BLaER1 (cell line): ENCODE measurements around the gene USH2A.

ENCODE experiments used
- H3K27ac ChIP-seq: shearing (Covaris generic); formaldehyde crosslinking; 2 replicates; pipeline ENCODE4 v1.8.1; 2022
- H3K27me3 ChIP-seq: shearing (Covaris generic); formaldehyde crosslinking; 2 replicates; pipeline ENCODE4 v1.8.1; 2022
- H3K36me3 ChIP-seq: shearing (Covaris generic); formaldehyde crosslinking; 2 replicates; pipeline ENCODE4 v1.8.1; 2022
- H3K4me1 ChIP-seq: shearing (Covaris generic); formaldehyde crosslinking; 2 replicates; pipeline ENCODE4 v1.8.1; 2022
- H3K4me2 ChIP-seq: shearing (Covaris generic); formaldehyde crosslinking; 2 replicates; pipeline ENCODE4 v1.8.1; 2022
- H3K4me3 ChIP-seq: shearing (Covaris generic); formaldehyde crosslinking; 2 replicates; pipeline ENCODE4 v1.8.1; 2022
- H3K9ac ChIP-seq: shearing (Covaris generic); formaldehyde crosslinking; 2 replicates; pipeline ENCODE4 v1.8.1; 2022
- H3K9me3 ChIP-seq: shearing (Covaris generic); formaldehyde crosslinking; 2 replicates; pipeline ENCODE4 v1.8.1; 2022
- H4K20me1 ChIP-seq: shearing (Covaris generic); formaldehyde crosslinking; 2 replicates; pipeline ENCODE4 v1.8.1; 2022
- Cebpa-rat ChIP-seq: shearing (Covaris generic); IDR thresholded peaks from 2 replicates; pipeline ENCODE4 v1.8.1; 2022

USH2A gene

DNA sequence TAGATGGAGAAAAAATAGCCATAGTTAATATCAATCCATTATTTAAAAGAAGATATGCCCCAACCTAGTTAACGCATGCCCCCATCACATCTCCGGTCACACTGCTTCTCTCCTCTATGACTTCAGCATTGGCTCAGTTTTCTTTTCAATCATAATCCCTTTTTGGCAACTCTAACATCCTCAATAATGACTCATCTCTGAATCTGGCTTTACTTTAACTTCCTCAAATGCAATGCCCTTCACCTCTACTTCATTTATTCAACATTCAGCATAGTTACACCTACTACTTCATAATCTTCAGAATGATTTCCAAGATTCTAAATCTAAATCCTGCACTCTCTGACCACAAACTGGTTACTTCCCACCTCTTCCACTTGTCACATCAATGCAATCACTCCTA is 417.3 kb downstream of the USH2A start:
- H3K27ac ChIP-seq = no peak overlapping the region
- no peaks in the 10 kb centered on the region for H3K27me3 ChIP-seq
- no peaks in the 10 kb centered on the region for H3K36me3 ChIP-seq
- no peaks in the 10 kb centered on the region for H3K9me3 ChIP-seq
- H4K20me1 ChIP-seq = no peaks in the 10 kb centered on the region
- no peak overlapping the region for H3K4me2 ChIP-seq
- no peak overlapping the region for H3K4me3 ChIP-seq
- H3K9ac ChIP-seq = no peak overlapping the region
- H3K4me1 ChIP-seq = no peaks in the 10 kb centered on the region
- no peak for TF ChIP-seq Cebpa-rat

DNA sequence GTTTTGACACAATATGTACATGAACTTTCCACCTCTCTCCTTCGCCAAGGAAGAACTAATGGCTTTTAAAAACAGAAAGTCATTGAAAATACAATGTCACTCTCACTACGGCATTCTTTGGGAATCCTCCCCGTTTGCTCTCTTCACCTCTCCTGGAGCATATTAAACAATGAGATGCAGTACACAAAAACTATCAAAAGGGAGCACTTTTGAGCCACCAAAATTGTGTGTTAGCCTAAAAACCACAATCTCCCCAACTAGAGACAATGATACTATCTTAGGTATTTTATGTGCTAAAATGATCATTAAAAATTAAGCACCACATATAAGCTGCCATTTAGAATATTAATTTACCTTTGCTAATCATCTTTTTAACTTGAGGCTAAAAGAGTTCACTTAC is 430.6 kb downstream of the USH2A start:
- no peak overlapping the region for H3K9ac ChIP-seq
- no peak overlapping the region for H3K4me3 ChIP-seq
- H3K36me3 ChIP-seq = no peaks in the 10 kb centered on the region
- TF ChIP-seq Cebpa-rat = no peak
- no peaks in the 10 kb centered on the region for H4K20me1 ChIP-seq
- H3K9me3 ChIP-seq = no peaks in the 10 kb centered on the region
- H3K27ac ChIP-seq = no peak overlapping the region
- no peaks in the 10 kb centered on the region for H3K27me3 ChIP-seq
- no peak overlapping the region for H3K4me2 ChIP-seq
- H3K4me1 ChIP-seq = no peaks in the 10 kb centered on the region

DNA sequence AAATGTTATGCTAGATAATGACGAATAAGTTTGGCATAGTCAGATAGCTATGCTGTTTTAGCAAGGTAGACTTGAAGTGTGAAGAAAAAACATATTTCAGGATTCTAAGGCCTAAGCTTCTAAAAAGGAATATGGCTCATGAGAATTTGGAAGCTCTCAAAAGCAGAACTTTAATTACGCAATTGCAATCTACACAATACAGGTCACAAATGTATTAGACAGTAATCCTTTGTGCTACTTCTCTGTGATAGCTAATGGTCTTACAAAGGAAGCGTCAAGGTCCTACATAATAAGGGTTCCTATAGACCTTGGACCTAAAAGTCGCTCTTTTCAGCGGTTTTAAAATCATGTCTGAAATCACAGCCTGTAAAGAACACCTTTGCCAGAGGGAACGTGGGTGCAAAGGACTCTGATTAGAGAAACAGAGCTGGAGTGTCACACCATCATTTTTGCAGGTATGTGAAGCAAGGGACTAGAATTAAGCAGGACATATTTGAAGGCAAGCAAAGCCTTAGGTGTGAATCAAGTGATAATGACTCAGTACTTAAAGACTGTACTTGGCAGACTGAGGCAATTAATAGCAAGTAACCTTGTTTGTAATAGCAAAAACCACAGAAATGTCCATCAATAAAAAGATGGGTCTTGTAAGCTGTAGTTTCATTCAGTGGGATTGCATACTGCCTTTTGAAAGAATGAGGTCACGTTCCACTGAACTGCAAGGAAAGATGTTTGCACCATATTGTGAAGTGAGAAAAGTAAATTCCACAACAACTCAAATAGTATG is 436.0 kb downstream of the USH2A start:
- H4K20me1 ChIP-seq = no peaks in the 10 kb centered on the region
- H3K4me3 ChIP-seq = no peak overlapping the region
- H3K27me3 ChIP-seq = no peaks in the 10 kb centered on the region
- H3K27ac ChIP-seq = no peak overlapping the region
- H3K36me3 ChIP-seq = no peaks in the 10 kb centered on the region
- no peaks in the 10 kb centered on the region for H3K4me1 ChIP-seq
- no peak overlapping the region for H3K4me2 ChIP-seq
- H3K9ac ChIP-seq = no peak overlapping the region
- H3K9me3 ChIP-seq = no peaks in the 10 kb centered on the region
- no peak for TF ChIP-seq Cebpa-rat

DNA sequence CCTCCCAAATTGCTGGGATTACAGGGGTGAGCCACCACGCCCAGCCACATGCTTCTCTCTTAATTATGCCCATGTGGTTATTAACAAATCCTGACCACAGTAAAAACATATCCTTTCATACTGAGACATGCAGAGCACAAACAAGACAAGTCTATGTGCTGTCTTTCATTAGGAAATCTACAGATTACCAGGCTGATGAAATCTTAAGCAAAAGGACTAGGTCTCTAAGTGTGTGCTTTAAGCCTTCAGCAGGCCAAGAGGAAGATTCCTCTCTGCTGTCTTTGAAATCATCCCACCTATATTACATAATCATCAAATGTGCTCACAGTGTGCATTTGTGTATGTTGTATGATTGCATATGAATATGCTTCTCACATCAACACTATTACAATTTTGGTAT is 436.8 kb downstream of the USH2A start:
- no peak overlapping the region for H3K4me2 ChIP-seq
- H3K4me1 ChIP-seq = no peaks in the 10 kb centered on the region
- no peaks in the 10 kb centered on the region for H3K36me3 ChIP-seq
- no peaks in the 10 kb centered on the region for H3K9me3 ChIP-seq
- no peak overlapping the region for H3K9ac ChIP-seq
- no peaks in the 10 kb centered on the region for H3K27me3 ChIP-seq
- TF ChIP-seq Cebpa-rat = no peak
- no peaks in the 10 kb centered on the region for H4K20me1 ChIP-seq
- no peak overlapping the region for H3K4me3 ChIP-seq
- H3K27ac ChIP-seq = no peak overlapping the region

DNA sequence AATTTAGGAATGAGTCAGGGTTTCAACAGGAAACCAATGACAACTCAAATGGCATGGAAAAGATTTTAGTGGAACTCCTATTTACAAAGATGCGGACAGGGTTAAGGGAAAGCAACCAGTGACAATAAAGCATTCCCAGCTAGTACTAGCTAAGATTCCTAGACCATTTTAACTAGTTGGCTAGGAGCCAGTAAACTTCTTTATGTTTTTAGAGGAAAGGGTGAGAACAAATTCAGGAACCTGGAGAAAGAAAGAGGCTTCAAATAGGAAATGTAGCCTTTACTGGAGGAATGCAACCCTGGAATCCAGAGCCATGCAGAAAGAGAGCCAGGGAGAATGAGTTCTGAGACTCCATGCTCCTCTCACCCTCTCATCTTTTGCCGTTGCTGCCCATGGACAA is 439.6 kb downstream of the USH2A start:
- Histone ChIP-seq H3K4me2 (no peak overlapping the region), H3K9me3 (no peaks in the 10 kb centered on the region)
- TF ChIP-seq Cebpa-rat = no peak

DNA sequence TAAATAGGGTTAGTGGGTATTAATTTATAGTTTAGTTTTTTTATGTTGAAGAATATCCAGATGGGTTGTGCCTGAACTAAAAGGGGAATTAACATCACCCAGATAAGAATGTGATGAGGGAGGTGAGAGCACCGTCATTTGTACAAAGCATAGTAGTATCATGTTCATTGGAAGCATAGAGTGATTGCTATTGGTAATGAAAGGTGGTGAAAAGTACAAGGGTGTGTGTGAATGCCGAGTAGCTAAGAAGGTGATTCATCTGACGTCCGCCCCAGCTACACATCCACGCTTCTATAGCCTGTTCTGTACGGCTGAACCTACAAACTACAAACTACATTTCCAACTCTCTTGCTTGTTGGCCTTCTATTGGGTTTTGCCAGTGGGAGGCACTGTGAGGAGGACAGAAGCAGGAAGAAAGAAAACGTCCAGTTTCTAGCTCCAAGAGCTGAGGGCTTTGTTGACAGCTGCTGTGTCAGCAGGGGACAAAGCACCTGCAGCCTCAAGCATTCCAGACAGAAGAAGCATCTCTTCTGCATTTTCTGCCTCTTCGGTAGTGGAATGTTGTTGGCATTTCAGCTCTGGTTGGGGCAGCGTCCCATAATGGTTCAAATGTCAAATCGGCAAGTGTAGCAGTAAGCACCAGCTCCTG is 451.3 kb downstream of the USH2A start:
- Histone ChIP-seq H3K9ac (no peak overlapping the region), H3K36me3 (no peaks in the 10 kb centered on the region), H3K4me1 (no peaks in the 10 kb centered on the region), H3K4me3 (no peak overlapping the region), H3K4me2 (no peak overlapping the region), H3K27me3 (no peaks in the 10 kb centered on the region), H3K27ac (no peak overlapping the region), H4K20me1 (no peaks in the 10 kb centered on the region), H3K9me3 (no peaks in the 10 kb centered on the region)
- TF ChIP-seq Cebpa-rat = no peak

More for the DNA sequence above, 439.6 kb downstream of the USH2A start:
- no peak overlapping the region for H3K9ac ChIP-seq
- H3K4me1 ChIP-seq = no peaks in the 10 kb centered on the region
- no peaks in the 10 kb centered on the region for H3K27me3 ChIP-seq
- no peaks in the 10 kb centered on the region for H4K20me1 ChIP-seq
- H3K4me3 ChIP-seq = no peak overlapping the region
- no peak overlapping the region for H3K27ac ChIP-seq
- H3K36me3 ChIP-seq = no peaks in the 10 kb centered on the region

DNA sequence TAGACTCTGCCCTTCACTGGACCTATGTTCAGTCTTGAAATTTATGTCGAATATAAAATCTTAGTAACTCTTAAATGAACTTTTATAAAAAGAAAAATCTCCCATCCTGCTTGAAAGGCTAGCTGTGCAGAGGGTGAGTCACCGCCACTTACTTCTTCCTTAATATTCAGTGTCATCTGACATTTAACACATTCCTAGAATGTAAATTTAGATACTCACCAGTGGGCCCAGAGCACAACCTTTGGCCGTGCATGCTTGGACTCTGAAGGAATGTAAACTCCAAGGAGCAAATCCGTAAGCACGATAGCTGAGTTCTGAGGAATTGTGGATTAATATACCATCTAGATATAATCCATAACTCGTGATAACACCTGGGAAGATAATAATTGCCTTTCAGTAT is 452.8 kb downstream of the USH2A start:
- Histone ChIP-seq H3K27ac (no peak overlapping the region), H3K9me3 (no peaks in the 10 kb centered on the region), H3K36me3 (no peaks in the 10 kb centered on the region), H4K20me1 (no peaks in the 10 kb centered on the region), H3K4me1 (no peaks in the 10 kb centered on the region), H3K9ac (no peak overlapping the region), H3K27me3 (no peaks in the 10 kb centered on the region), H3K4me3 (no peak overlapping the region), H3K4me2 (no peak overlapping the region)
- no peak for TF ChIP-seq Cebpa-rat

DNA sequence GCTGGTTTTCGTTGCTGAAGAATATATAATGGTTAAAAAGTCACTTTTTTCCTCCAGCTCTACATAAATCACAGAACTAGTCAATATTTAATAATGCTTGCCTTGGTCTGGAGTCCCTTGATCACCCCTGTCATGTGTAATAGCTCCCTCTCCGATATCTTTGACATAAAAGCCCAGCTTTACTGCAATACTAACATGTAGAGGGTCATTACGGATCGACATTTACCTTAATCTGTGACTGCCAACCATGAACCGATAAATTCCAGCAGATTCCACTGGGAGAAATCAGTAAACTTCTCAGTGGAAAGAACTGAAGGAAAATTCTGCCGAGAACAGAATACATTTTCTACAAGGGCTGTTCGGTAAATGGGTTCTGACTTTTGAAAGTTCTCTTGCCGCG is 459.6 kb downstream of the USH2A start:
- Histone ChIP-seq H3K36me3 (no peaks in the 10 kb centered on the region), H3K4me1 (peaks cover 22% of the 10 kb centered on the region)
- no peak for TF ChIP-seq Cebpa-rat

DNA sequence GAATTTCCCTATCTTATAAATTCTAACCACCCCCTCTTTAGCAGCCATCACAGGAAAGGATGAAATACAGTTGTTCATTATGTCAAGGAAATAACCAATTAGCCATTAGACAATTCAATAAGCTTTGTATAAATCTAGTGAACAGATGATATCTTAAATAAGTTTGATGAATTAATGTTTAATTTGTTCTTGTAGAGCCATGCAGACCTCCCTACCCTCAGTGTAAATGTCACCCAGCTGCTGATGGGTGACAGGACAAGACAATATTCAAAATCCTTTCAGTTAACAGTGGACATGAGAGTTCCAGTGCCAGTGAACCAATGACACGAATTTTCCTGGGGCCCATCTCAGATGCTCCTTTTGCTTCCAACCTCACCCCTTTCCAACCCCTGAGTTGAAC is 460.2 kb downstream of the USH2A start:
- no peaks in the 10 kb centered on the region for H3K27me3 ChIP-seq
- no peaks in the 10 kb centered on the region for H3K9me3 ChIP-seq
- no peaks in the 10 kb centered on the region for H4K20me1 ChIP-seq
- H3K9ac ChIP-seq = no peak overlapping the region
- TF ChIP-seq Cebpa-rat = no peak
- H3K4me1 ChIP-seq = peaks cover 28% of the 10 kb centered on the region
- no peaks in the 10 kb centered on the region for H3K36me3 ChIP-seq
- H3K4me2 ChIP-seq = no peak overlapping the region
- H3K4me3 ChIP-seq = no peak overlapping the region
- no peak overlapping the region for H3K27ac ChIP-seq

More for the DNA sequence above, 459.6 kb downstream of the USH2A start:
- Histone ChIP-seq H3K4me3 (no peak overlapping the region), H3K27ac (no peak overlapping the region), H4K20me1 (no peaks in the 10 kb centered on the region), H3K9ac (no peak overlapping the region), H3K27me3 (no peaks in the 10 kb centered on the region), H3K4me2 (no peak overlapping the region), H3K9me3 (no peaks in the 10 kb centered on the region)

DNA sequence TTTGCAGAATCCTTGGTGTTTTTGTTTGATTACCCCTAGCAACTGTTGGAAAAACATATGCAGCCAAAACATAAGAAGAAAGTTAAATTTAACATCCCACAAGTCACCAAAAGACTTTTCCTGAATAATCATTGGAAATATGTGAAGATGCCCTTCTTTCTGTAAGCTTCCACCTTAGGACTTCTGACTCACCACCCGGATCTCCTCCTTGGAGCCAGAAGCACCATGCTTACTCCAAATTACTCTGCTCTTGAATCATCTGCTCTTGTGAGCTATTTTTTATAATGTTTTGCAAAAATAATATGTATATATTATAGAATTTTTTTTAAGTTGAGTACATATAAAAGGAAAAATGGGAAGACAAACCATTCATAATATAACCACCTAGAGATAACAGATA is 464.4 kb downstream of the USH2A start:
- H3K4me3 ChIP-seq = no peak overlapping the region
- no peaks in the 10 kb centered on the region for H4K20me1 ChIP-seq
- H3K4me1 ChIP-seq = peaks cover 48% of the 10 kb centered on the region
- no peaks in the 10 kb centered on the region for H3K27me3 ChIP-seq
- H3K9ac ChIP-seq = no peak overlapping the region
- H3K36me3 ChIP-seq = no peaks in the 10 kb centered on the region
- peak overlapping the region; percentile 10; the same call in 1 of the 2 replicates for H3K27ac ChIP-seq
- peak overlapping the region; percentile 64 for H3K4me2 ChIP-seq
- H3K9me3 ChIP-seq = no peaks in the 10 kb centered on the region
- TF ChIP-seq Cebpa-rat = no peak
